Measurements from ENCODE around the gene NEO1.

The NEO1 gene

DNA sequence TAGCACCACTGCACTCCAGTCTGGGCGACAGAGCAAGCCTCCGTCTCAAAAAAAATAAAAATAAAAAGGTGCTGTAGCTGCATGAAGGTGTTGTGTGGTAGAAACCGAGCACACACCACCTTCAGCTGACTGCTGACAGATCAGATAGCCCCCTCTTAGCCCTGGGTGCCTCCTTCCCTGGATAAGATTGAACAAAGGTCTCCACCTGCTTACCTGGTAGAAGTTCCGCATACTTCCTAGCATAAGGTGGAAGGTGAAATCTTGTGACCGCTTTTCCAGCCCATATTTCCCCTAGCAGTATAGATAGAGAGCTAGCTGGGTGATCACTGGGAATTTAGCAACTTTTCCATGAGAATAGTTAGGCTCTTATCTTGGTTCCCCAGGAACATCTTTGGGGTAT lies 18.7 kb upstream of the NEO1 start:
- Histone ChIP-seq H3K4me3 (ENCODE audit: low read depth in 1 of 2, low read length in 2 of 2) (no peak overlapping the region), H3K27ac (ENCODE audit: low read length) (no peak overlapping the region), H3K9me3 (ENCODE audit: control insufficient read depth in 1 of 2, low read length in 2 of 2) (no peaks in the 10 kb centered on the region), H3K27me3 (ENCODE audit: low read depth, low read length) (no peaks in the 10 kb centered on the region), H3K4me1 (ENCODE audit: control insufficient read depth in 1 of 2, insufficient read depth in 2 of 2, low read length in 2 of 2) (no peaks in the 10 kb centered on the region), H3K36me3 (ENCODE audit: control insufficient read depth in 1 of 2, insufficient read depth in 2 of 2, low read length in 2 of 2) (no peaks in the 10 kb centered on the region)

DNA sequence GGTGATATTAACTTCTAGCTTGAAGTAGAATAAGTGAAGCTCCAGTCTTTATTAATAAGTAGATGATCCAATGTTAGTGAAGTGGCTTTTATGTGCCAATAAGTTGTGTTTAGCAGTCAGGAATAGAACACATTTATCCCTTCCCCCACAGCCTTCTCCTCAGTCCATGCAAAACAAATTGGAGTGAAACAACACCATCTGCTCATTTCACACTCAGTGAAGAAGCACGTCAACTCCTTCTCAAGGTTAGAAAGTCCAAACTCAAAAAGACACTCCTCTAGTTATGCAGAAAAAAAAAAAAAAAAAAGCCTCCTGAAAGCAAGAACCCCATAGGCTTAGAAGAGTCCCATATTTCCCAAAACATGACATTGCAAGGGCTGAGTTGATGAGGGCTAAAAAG lies 18.0 kb upstream of the NEO1 start:
- Histone ChIP-seq H3K9me3 (ENCODE audit: control insufficient read depth in 1 of 2, low read length in 2 of 2) (no peaks in the 10 kb centered on the region), H3K27me3 (ENCODE audit: low read depth, low read length) (no peaks in the 10 kb centered on the region), H3K36me3 (ENCODE audit: control insufficient read depth in 1 of 2, insufficient read depth in 2 of 2, low read length in 2 of 2) (no peaks in the 10 kb centered on the region), H3K4me3 (ENCODE audit: low read depth in 1 of 2, low read length in 2 of 2) (no peak overlapping the region), H3K4me1 (ENCODE audit: control insufficient read depth in 1 of 2, insufficient read depth in 2 of 2, low read length in 2 of 2) (no peaks in the 10 kb centered on the region), H3K27ac (ENCODE audit: low read length) (no peak overlapping the region)

DNA sequence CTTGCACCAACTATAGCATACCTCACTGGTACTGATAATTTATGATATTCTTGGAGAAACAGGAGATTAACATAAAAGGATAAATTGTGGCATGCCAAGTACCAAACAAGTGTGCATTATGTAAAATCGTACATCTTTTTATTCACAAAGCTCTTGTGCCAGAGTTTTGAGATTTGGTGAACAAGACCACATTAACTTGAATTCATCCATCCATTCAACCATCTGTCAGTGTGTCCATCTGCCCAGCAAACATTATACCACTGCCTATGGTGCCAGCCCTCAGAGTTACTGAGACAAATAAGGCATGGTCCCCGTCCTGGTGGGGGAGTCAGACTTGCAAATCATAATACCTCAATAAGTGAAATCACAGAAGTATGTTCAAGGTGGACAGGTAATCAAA lies 17.0 kb upstream of the NEO1 start:
- no peaks in the 10 kb centered on the region for H3K36me3 ChIP-seq (ENCODE audit: control insufficient read depth in 1 of 2, insufficient read depth in 2 of 2, low read length in 2 of 2)
- H3K4me1 ChIP-seq (ENCODE audit: control insufficient read depth in 1 of 2, insufficient read depth in 2 of 2, low read length in 2 of 2) = no peaks in the 10 kb centered on the region
- no peak overlapping the region for H3K4me3 ChIP-seq (ENCODE audit: low read depth in 1 of 2, low read length in 2 of 2)
- no peaks in the 10 kb centered on the region for H3K9me3 ChIP-seq (ENCODE audit: control insufficient read depth in 1 of 2, low read length in 2 of 2)
- no peak overlapping the region for H3K27ac ChIP-seq (ENCODE audit: low read length)
- no peaks in the 10 kb centered on the region for H3K27me3 ChIP-seq (ENCODE audit: low read depth, low read length)

DNA sequence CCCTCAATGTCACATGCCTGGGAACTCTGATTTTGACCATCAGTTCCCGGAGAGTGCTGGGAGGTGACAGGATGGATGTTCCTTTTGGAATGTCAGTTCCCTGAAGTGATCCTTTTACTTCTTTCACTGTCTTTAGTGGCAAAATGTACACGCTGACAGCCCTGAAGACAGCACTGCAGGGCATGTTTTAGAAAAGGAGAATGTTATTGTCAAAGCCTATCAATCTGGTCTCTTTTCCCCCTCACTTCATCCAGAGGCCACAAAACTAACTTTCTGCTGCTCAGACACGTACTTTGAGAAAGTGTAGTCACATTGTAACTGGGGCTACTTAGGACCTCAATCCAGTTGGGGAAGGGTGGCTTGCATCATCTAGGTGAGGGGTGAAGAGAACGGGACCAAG lies 14.0 kb upstream of the NEO1 start:
- H3K4me3 ChIP-seq (ENCODE audit: low read depth in 1 of 2, low read length in 2 of 2) = no peak overlapping the region
- H3K9me3 ChIP-seq (ENCODE audit: control insufficient read depth in 1 of 2, low read length in 2 of 2) = no peaks in the 10 kb centered on the region

DNA sequence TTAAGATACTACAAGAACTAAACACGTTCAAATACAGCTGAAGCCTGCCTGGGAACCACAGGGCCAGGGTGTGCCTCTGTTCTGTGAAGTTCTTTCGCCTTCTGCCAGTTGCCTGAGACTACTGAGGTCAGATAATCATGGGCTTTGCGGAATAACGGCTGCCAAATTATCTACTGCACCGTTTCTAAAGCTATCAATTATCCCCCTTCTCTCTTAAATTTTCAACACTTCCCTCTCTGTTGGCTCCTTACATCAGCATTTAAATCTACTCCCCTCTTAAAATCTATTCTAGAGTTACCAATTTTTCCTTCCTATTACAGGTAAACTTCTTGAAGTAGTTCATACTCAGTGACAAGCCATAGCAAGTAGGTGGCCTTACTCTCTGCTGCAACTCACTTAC lies 6.2 kb upstream of the NEO1 start:
- Histone ChIP-seq H3K27ac (ENCODE audit: low read length) (no peak overlapping the region), H3K9me3 (ENCODE audit: control insufficient read depth in 1 of 2, low read length in 2 of 2) (no peaks in the 10 kb centered on the region), H3K36me3 (ENCODE audit: control insufficient read depth in 1 of 2, insufficient read depth in 2 of 2, low read length in 2 of 2) (no peaks in the 10 kb centered on the region), H3K4me3 (ENCODE audit: low read depth in 1 of 2, low read length in 2 of 2) (no peak overlapping the region), H3K27me3 (ENCODE audit: low read depth, low read length) (peaks cover 5% of the 10 kb centered on the region), H3K4me1 (ENCODE audit: control insufficient read depth in 1 of 2, insufficient read depth in 2 of 2, low read length in 2 of 2) (no peaks in the 10 kb centered on the region)

More for the DNA sequence above, 14.0 kb upstream of the NEO1 start:
- no peaks in the 10 kb centered on the region for H3K4me1 ChIP-seq (ENCODE audit: control insufficient read depth in 1 of 2, insufficient read depth in 2 of 2, low read length in 2 of 2)
- no peak overlapping the region for H3K27ac ChIP-seq (ENCODE audit: low read length)
- no peaks in the 10 kb centered on the region for H3K36me3 ChIP-seq (ENCODE audit: control insufficient read depth in 1 of 2, insufficient read depth in 2 of 2, low read length in 2 of 2)
- H3K27me3 ChIP-seq (ENCODE audit: low read depth, low read length) = no peaks in the 10 kb centered on the region

DNA sequence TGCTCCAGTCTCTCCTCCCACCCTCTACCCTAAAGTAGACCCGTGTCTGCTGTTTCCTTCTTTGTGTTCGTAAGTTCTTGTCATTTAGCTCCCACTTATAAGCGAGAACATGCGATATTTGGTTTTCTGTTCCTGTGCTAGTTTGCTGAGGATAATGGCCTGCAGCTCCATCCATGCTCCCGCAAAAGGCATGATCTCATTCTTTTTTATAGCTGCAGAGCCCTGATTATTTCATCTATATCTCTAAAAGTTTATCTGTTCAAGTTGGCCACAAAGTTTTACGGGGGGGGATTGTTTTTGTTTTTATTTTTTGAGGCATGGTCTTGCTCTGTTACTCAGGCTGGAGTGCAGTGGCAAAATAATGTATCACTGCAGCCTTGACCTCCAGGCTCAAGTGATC lies 4.4 kb upstream of the NEO1 start:
- Histone ChIP-seq H3K4me1 (ENCODE audit: control insufficient read depth in 1 of 2, insufficient read depth in 2 of 2, low read length in 2 of 2) (peaks cover 0 to 2% of the 10 kb centered on the region in 2 donors), H3K9me3 (ENCODE audit: control insufficient read depth in 1 of 2, low read length in 2 of 2) (no peaks in the 10 kb centered on the region), H3K27ac (ENCODE audit: low read length) (no peak overlapping the region), H3K27me3 (ENCODE audit: low read depth, low read length) (peaks cover 5% of the 10 kb centered on the region), H3K36me3 (ENCODE audit: control insufficient read depth in 1 of 2, insufficient read depth in 2 of 2, low read length in 2 of 2) (no peaks in the 10 kb centered on the region), H3K4me3 (ENCODE audit: low read depth in 1 of 2, low read length in 2 of 2) (no peak overlapping the region)

GRCh38 chr15:73048624-73049295 lies 3.5 kb upstream of the NEO1 start:
- Histone ChIP-seq H3K9me3 (ENCODE audit: control insufficient read depth in 1 of 2, low read length in 2 of 2) (no peaks in the 10 kb centered on the region), H3K27ac (ENCODE audit: low read length) (no peak overlapping the region), H3K4me1 (ENCODE audit: control insufficient read depth in 1 of 2, insufficient read depth in 2 of 2, low read length in 2 of 2) (peaks cover 0 to 10% of the 10 kb centered on the region in 2 donors), H3K4me3 (ENCODE audit: low read depth in 1 of 2, low read length in 2 of 2) (no peak overlapping the region), H3K36me3 (ENCODE audit: control insufficient read depth in 1 of 2, insufficient read depth in 2 of 2, low read length in 2 of 2) (no peaks in the 10 kb centered on the region), H3K27me3 (ENCODE audit: low read depth, low read length) (peaks cover 5% of the 10 kb centered on the region)

- peaks cover 5% of the 10 kb centered on the region for H3K27me3 ChIP-seq (ENCODE audit: low read depth, low read length)
- H3K4me3 ChIP-seq (ENCODE audit: low read depth in 1 of 2, low read length in 2 of 2) = no peak overlapping the region
- H3K4me1 ChIP-seq (ENCODE audit: control insufficient read depth in 1 of 2, insufficient read depth in 2 of 2, low read length in 2 of 2) = peaks cover 0 to 18% of the 10 kb centered on the region in 2 donors
- no peaks in the 10 kb centered on the region for H3K9me3 ChIP-seq (ENCODE audit: control insufficient read depth in 1 of 2, low read length in 2 of 2)
- H3K36me3 ChIP-seq (ENCODE audit: control insufficient read depth in 1 of 2, insufficient read depth in 2 of 2, low read length in 2 of 2) = no peaks in the 10 kb centered on the region
- H3K27ac ChIP-seq (ENCODE audit: low read length) = no peak overlapping the region
These were observed 2.6 kb upstream of the NEO1 start for GRCh38 chr15:73049564-73050215.

DNA sequence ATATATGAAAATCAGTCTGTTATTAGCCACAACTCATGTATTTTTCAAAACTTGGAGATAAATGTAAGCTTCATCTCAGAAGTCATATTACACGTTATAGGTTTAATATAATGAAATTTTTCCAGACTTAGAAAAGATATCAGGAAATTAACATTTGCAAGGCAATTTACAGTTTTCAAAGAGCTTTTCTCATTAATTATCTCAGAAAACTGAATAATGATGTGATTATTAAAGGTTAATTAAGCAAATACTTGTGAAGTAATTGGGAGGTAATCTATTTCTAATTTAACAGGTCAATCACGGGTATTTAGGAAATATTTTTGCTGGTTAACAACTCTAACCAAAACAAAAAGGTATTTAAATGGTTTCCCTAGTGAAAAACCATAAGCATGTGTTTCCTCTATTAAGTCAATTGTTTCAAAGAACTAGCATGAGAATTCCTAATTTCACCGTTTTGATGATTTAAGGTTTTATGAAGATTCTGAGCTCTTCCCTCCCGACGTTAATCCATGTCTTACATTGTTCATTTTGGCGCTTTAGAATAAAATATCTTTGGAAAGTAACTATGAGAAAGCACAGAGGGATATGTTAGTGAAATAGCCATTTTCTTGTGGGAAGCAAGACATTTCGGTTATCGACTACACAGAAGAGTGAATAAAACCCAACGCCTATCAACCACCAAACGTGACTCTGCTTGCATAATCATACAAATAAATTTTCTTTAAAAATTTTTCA lies 1.5 kb upstream of the NEO1 start:
- H3K27me3 ChIP-seq (ENCODE audit: low read depth, low read length) = peaks cover 5% of the 10 kb centered on the region
- H3K4me3 ChIP-seq (ENCODE audit: low read depth in 1 of 2, low read length in 2 of 2) = peak overlapping the region; percentile 61 to 83
- peak overlapping the region; percentile 53 for H3K27ac ChIP-seq (ENCODE audit: low read length)

DNA sequence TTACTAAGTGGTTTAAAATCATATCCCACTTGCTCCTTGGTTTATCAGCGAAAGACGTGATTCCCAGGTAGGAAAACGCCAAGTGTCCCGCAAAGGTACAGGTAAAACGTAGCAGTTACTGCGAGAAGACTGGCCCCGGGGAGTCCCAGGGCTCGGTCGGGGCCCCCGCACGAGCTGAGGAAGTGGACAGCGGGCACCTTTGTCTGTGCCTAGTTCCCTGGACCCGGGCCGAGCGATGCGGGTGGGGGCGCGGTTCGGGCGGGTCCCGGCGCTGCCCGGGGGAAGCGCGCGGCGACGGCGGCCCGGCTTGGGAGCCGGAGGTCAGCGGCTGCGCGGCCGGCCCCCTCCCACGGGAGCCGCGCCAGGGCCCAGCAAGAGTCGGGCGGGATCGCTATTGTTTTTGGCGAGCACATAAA lies 864 bp upstream of the NEO1 start:
- H3K9me3 ChIP-seq (ENCODE audit: control insufficient read depth in 1 of 2, low read length in 2 of 2) = no peaks in the 10 kb centered on the region
- peak overlapping the region; percentile 53 for H3K27ac ChIP-seq (ENCODE audit: low read length)
- peaks cover 0 to 18% of the 10 kb centered on the region in 2 donors for H3K4me1 ChIP-seq (ENCODE audit: control insufficient read depth in 1 of 2, insufficient read depth in 2 of 2, low read length in 2 of 2)
- H3K27me3 ChIP-seq (ENCODE audit: low read depth, low read length) = peaks cover 5% of the 10 kb centered on the region
- peak overlapping the region; percentile 61 to 83 for H3K4me3 ChIP-seq (ENCODE audit: low read depth in 1 of 2, low read length in 2 of 2)
- H3K36me3 ChIP-seq (ENCODE audit: control insufficient read depth in 1 of 2, insufficient read depth in 2 of 2, low read length in 2 of 2) = no peaks in the 10 kb centered on the region

More for the DNA sequence above, 1.5 kb upstream of the NEO1 start:
- Histone ChIP-seq H3K9me3 (ENCODE audit: control insufficient read depth in 1 of 2, low read length in 2 of 2) (no peaks in the 10 kb centered on the region), H3K4me1 (ENCODE audit: control insufficient read depth in 1 of 2, insufficient read depth in 2 of 2, low read length in 2 of 2) (peaks cover 0 to 18% of the 10 kb centered on the region in 2 donors), H3K36me3 (ENCODE audit: control insufficient read depth in 1 of 2, insufficient read depth in 2 of 2, low read length in 2 of 2) (no peaks in the 10 kb centered on the region)

- Histone ChIP-seq H3K4me3 (ENCODE audit: low read depth in 1 of 2, low read length in 2 of 2) (peak overlapping the region; percentile 75 to 88), H3K27ac (ENCODE audit: low read length) (peak overlapping the region; percentile 72), H3K27me3 (ENCODE audit: low read depth, low read length) (peaks cover 5% of the 10 kb centered on the region)
These were observed 562 bp downstream of the NEO1 start for GRCh38 chr15:73052653-73053397.

More at GRCh38 chr15:73052653-73053397, 562 bp downstream of the NEO1 start:
- Histone ChIP-seq H3K36me3 (ENCODE audit: control insufficient read depth in 1 of 2, insufficient read depth in 2 of 2, low read length in 2 of 2) (no peaks in the 10 kb centered on the region), H3K9me3 (ENCODE audit: control insufficient read depth in 1 of 2, low read length in 2 of 2) (no peaks in the 10 kb centered on the region), H3K4me1 (ENCODE audit: control insufficient read depth in 1 of 2, insufficient read depth in 2 of 2, low read length in 2 of 2) (peaks cover 0 to 18% of the 10 kb centered on the region in 2 donors)

All from muscle layer of duodenum (tissue), 2 donors.